ENCODE measurements around the gene CPLX1.

The CPLX1 gene

GRCh38 chr4:849478-850175, 23.7 kb upstream of the CPLX1 start:
- no peak overlapping the region for H3K4me3 ChIP-seq (ENCODE audit: low read length)
- no peak for TF ChIP-seq CTCF (conservative IDR thresholded peaks at IDR 0.05; ENCODE audit: low read depth, low read length)
- no peak for DNase-seq (ENCODE audit: low read depth)

- no peak for DNase-seq (ENCODE audit: low read depth)
- H3K4me3 ChIP-seq (ENCODE audit: low read length) = no peak overlapping the region
- no peak for TF ChIP-seq CTCF (conservative IDR thresholded peaks at IDR 0.05; ENCODE audit: low read depth, low read length)
Observed at GRCh38 chr4:848803-849477, 23.0 kb upstream of the CPLX1 start.

- no peak for TF ChIP-seq CTCF (conservative IDR thresholded peaks at IDR 0.05; ENCODE audit: low read depth, low read length)
- no peak overlapping the region for H3K4me3 ChIP-seq (ENCODE audit: low read length)
- no peak for DNase-seq (ENCODE audit: low read depth)
Observed at GRCh38 chr4:848307-848691, 22.4 kb upstream of the CPLX1 start.

GRCh38 chr4:845836-846251, 19.9 kb upstream of the CPLX1 start:
- no peak overlapping the region for H3K4me3 ChIP-seq (ENCODE audit: low read length)
- TF ChIP-seq CTCF (conservative IDR thresholded peaks at IDR 0.05; ENCODE audit: low read depth, low read length) = no peak
- no peak for DNase-seq (ENCODE audit: low read depth)

- no peak for DNase-seq (ENCODE audit: low read depth)
- H3K4me3 ChIP-seq (ENCODE audit: low read length) = no peak overlapping the region
- no peak for TF ChIP-seq CTCF (conservative IDR thresholded peaks at IDR 0.05; ENCODE audit: low read depth, low read length)
Observed at GRCh38 chr4:845233-845835, 19.4 kb upstream of the CPLX1 start.

- no peak for DNase-seq (ENCODE audit: low read depth)
- no peak overlapping the region for H3K4me3 ChIP-seq (ENCODE audit: low read length)
- no peak for TF ChIP-seq CTCF (conservative IDR thresholded peaks at IDR 0.05; ENCODE audit: low read depth, low read length)
Observed at GRCh38 chr4:844752-845232, 18.9 kb upstream of the CPLX1 start.
